ENCODE results near the gene ST6GALNAC4. TPM values are rescaled to one million over a fixed set of nuclear protein-coding genes. Genes with fewer than 3 reads are reported as not detected.
A peak's percentile ranks its signal among the peaks of the same experiment; 100 is the strongest.

Gene ST6GALNAC4
- polyA plus RNA-seq, 1 of the 3 experiments (the other 2 are of a cell fraction) = 30.2 TPM

- TF ChIP-seq RAD21 (IDR thresholded peaks at IDR 0.05; ENCODE audit: low read length) (no peak), POLR2AphosphoS5 (IDR thresholded peaks at IDR 0.05; ENCODE audit: low read depth, low read length) (no peak), FOXM1 (IDR thresholded peaks at IDR 0.05; ENCODE audit: low read depth) (no peak), SIN3A (IDR thresholded peaks at IDR 0.05; ENCODE audit: borderline replicate concordance, low read depth, low read length) (no peak), TEAD4 (IDR thresholded peaks at IDR 0.05; ENCODE audit: borderline replicate concordance, insufficient read depth) (no peak), CTCF (IDR thresholded peaks at IDR 0.05) (no peak), FOXJ3 (CRISPR knock-in tag; IDR thresholded peaks at IDR 0.05) (no peak)
- no peaks in the 10 kb centered on the region for H3K9me2 ChIP-seq
- 89% methylated on average over 19 of the region's 25 CpGs for WGBS (ENCODE audit: low lambda C conversion rate)
- H3K4me1 ChIP-seq (ENCODE audit: control insufficient read depth in 1 of 2, insufficient read depth in 2 of 2, low read depth in 1 of 2, low read length in 1 of 2) = peaks cover 12 to 50% of the 10 kb centered on the region in 2 experiments
- no peak overlapping the region for H2AFZ ChIP-seq (ENCODE audit: low read depth)
- no peak overlapping the region for H3K9ac ChIP-seq
- no peak overlapping the region for H3K4me3 ChIP-seq (ENCODE audit: low read depth in 2 of 2, low read length in 1 of 2)
- ChIA-PET CTCF (interaction anchor here (1.2 to 10.3 kb wide), 3 partner anchors 44 to 180 kb away, joined by 4 to 219 read pairs (median 8); no protein-coding TSS in a partner anchor), POLR2A (no interaction called here)
- peak overlapping the region; percentile 91; the same call in 1 of the 2 replicates for H3K4me2 ChIP-seq
- DNase-seq = no peak
- H3K36me3 ChIP-seq (replicated peaks in 1 of 2; ENCODE audit: control insufficient read depth in 1 of 2, insufficient read depth in 2 of 2, low read length in 1 of 2) = peaks cover 0 to 36% of the 10 kb centered on the region in 2 experiments
- peaks cover 43% of the 10 kb centered on the region for H3K79me2 ChIP-seq (ENCODE audit: insufficient read depth)
- H3K27ac ChIP-seq (ENCODE audit: low read depth in 2 of 2, low read length in 1 of 2) = peak overlapping the region in 1 of 2 experiments; percentile 77; a peak in 1 of 4 replicates
- peaks cover 10% of the 10 kb centered on the region; the same call in 1 of the 2 replicates for H4K20me1 ChIP-seq (ENCODE audit: insufficient read depth)
- H3K27me3 ChIP-seq (ENCODE audit: insufficient read depth) = no peaks in the 10 kb centered on the region
- no peaks in the 10 kb centered on the region for H3K9me3 ChIP-seq
- no peaks in the 10 kb centered on the region for H3F3A ChIP-seq (replicated peaks; ENCODE audit: insufficient read depth)
These were observed 21.5 kb upstream of the ST6GALNAC4 start for GRCh38 chr9:127938298-127938690.

- H3K9ac ChIP-seq = peak within 1 kb of the TSS; percentile 86
- DNase-seq = peak; percentile 93
- peaks cover 46% of the 10 kb centered on the region for H3K79me2 ChIP-seq (ENCODE audit: insufficient read depth)
- 18% methylated on average over 47 of the region's 60 CpGs for WGBS (ENCODE audit: low lambda C conversion rate)
- no peaks in the 10 kb centered on the region for H3F3A ChIP-seq (replicated peaks; ENCODE audit: insufficient read depth)
- peak within 1 kb of the TSS; percentile 91 for H3K4me2 ChIP-seq
- ChIA-PET CTCF (interaction anchor here (0.6 to 10.3 kb wide), 7 partner anchors 17 to 356 kb away, joined by 3 to 219 read pairs (median 4); no protein-coding TSS in a partner anchor), POLR2A (no interaction called here)
- 0 out of 2 replicates have a peak, but pooled peaks cover 6% of the 10 kb centered on the region for H4K20me1 ChIP-seq (ENCODE audit: insufficient read depth)
- H3K27ac ChIP-seq (ENCODE audit: low read depth in 2 of 2, low read length in 1 of 2) = peak within 1 kb of the TSS; percentile 71 to 77
- no peaks in the 10 kb centered on the region for H3K9me2 ChIP-seq
- no peaks in the 10 kb centered on the region for H3K27me3 ChIP-seq (ENCODE audit: insufficient read depth)
- H3K4me3 ChIP-seq (ENCODE audit: low read depth in 2 of 2, low read length in 1 of 2) = peak within 1 kb of the TSS; percentile 78 to 95
- H3K4me1 ChIP-seq (ENCODE audit: control insufficient read depth in 1 of 2, insufficient read depth in 2 of 2, low read depth in 1 of 2, low read length in 1 of 2) = peaks cover 12 to 44% of the 10 kb centered on the region in 2 experiments
- peak within 1 kb of the TSS; percentile 74; the same call in 1 of the 2 replicates for H2AFZ ChIP-seq (ENCODE audit: low read depth)
- H3K36me3 ChIP-seq (replicated peaks in 1 of 2; ENCODE audit: control insufficient read depth in 1 of 2, insufficient read depth in 2 of 2, low read length in 1 of 2) = peaks cover 3 to 30% of the 10 kb centered on the region in 2 experiments
- H3K9me3 ChIP-seq = no peaks in the 10 kb centered on the region
- TF ChIP-seq ZBTB33 (IDR thresholded peaks at IDR 0.05; ENCODE audit: borderline replicate concordance, low read depth) = peak; percentile 55; the same call in 1 of the 2 replicates
- TF ChIP-seq POLR2AphosphoS5 (IDR thresholded peaks at IDR 0.05; ENCODE audit: low read depth, low read length) = peak; percentile 90
- no peak for TF ChIP-seq RXRA (IDR thresholded peaks at IDR 0.05; ENCODE audit: borderline replicate concordance, low read depth)
- no peak for TF ChIP-seq RAD21 (IDR thresholded peaks at IDR 0.05; ENCODE audit: low read length)
- TF ChIP-seq MEF2A (IDR thresholded peaks at IDR 0.05; ENCODE audit: borderline replicate concordance, low read depth) = no peak
- TF ChIP-seq RFX5 (IDR thresholded peaks at IDR 0.05; ENCODE audit: low read length) = no peak
- TF ChIP-seq ELF1 (IDR thresholded peaks at IDR 0.05) = peak; percentile 98
- TF ChIP-seq CTCF (IDR thresholded peaks at IDR 0.05) = no peak
- no peak for TF ChIP-seq RCOR1 (IDR thresholded peaks at IDR 0.05; ENCODE audit: low read length)
- 0 out of 2 replicates have a peak, but pooled peaks have one; percentile 12 for TF ChIP-seq TCF12 (IDR thresholded peaks at IDR 0.05)
- peak; percentile 98 for TF ChIP-seq GABPA (IDR thresholded peaks at IDR 0.05; ENCODE audit: low read depth)
- peak; percentile 81 for TF ChIP-seq CHD2 (IDR thresholded peaks at IDR 0.05; ENCODE audit: low read length, partially characterized antibody)
- peak; percentile 75; the same call in 1 of the 2 replicates for TF ChIP-seq MXI1 (IDR thresholded peaks at IDR 0.05; ENCODE audit: low read depth, low read length)
- no peak for TF ChIP-seq TEAD4 (IDR thresholded peaks at IDR 0.05; ENCODE audit: borderline replicate concordance, insufficient read depth)
- TF ChIP-seq MAX (IDR thresholded peaks at IDR 0.05; ENCODE audit: low read depth) = peak; percentile 85
- no peak for TF ChIP-seq FOSL2 (IDR thresholded peaks at IDR 0.05; ENCODE audit: borderline replicate concordance, low read depth)
- TF ChIP-seq YY1 (IDR thresholded peaks at IDR 0.05; ENCODE audit: low read depth) = no peak
These were observed 20.8 kb upstream of the ST6GALNAC4 start, which contains the start of gene DPM2 for GRCh38 chr9:127937388-127938297. Gene DPM2 (minus strand): TSS chr9:127937854. CDS start chr9:127937820, 34 bp downstream.
